Upper lobe of right lung (tissue), 1 donor: ENCODE measurements around the gene EFCAB12. TPM values are rescaled to one million over a fixed set of nuclear protein-coding genes. Genes with fewer than 3 reads are reported as not detected.

Experiments
- ATAC-seq: fragments of 200-7000 bp; cut with Tn5 transposase; one replicate; pipeline ENCODE4 v1.9.1; 2020; ENCODE audit warnings: mild to moderate bottlenecking, moderate library complexity
- DNase-seq: peaks from one replicate; pipeline ENCODE4 v3.0.0-alpha.2; 2020
- H3K27ac ChIP-seq: fragments of 200-600 bp; one replicate; pipeline ENCODE4 v1.8.0; 2022
- H3K27me3 ChIP-seq: fragments of 200-600 bp; one replicate; pipeline ENCODE4 v1.8.0; 2022; ENCODE audit warnings: mild to moderate bottlenecking
- H3K36me3 ChIP-seq: fragments of 200-600 bp; one replicate; pipeline ENCODE4 v1.8.0; 2022
- H3K4me1 ChIP-seq: fragments of 200-600 bp; one replicate; pipeline ENCODE4 v1.8.0; 2022
- H3K4me3 ChIP-seq: fragments of 200-600 bp; one replicate; pipeline ENCODE4 v1.8.0; 2022; ENCODE audit warnings: mild to moderate bottlenecking
- H3K9me3 ChIP-seq: fragments of 200-600 bp; one replicate; pipeline ENCODE4 v1.8.0; 2022
- CTCF ChIP-seq: fragments of 200-600 bp; IDR thresholded peaks from one replicate; pipeline ENCODE4 v1.8.0; 2022; ENCODE audit warnings: antibody characterized with exemption
- intact Hi-C: fragments of 100-400 bp; cut with DNase I; formaldehyde crosslinking; loops from one replicate; pipeline ENCODE4 v1.11.0; 2022
- total RNA-seq: library from RNA; stranded (reverse); fragmentation: NEBNext Ultra II Directional; extraction: Animal tissue kit (Norgen Biotek cat#: 25700); gene quantifications from one replicate; pipeline ENCODE4 v1.2.1, GENCODE V29; 2021
- donor health status: DM: no; HTN: yes; CAD: no; lungs with severe emphysema.

EFCAB12 gene
- total RNA-seq, 1 donor from 2014 or later = 0.55 TPM

- Histone ChIP-seq H3K9me3 (no peaks in the 10 kb centered on the region), H3K36me3 (no peaks in the 10 kb centered on the region), H3K27me3 (no peaks in the 10 kb centered on the region), H3K27ac (no peak overlapping the region), H3K4me1 (no peaks in the 10 kb centered on the region), H3K4me3 (no peak overlapping the region)
- ATAC-seq (no peak), DNase-seq (no peak)
- intact Hi-C loops = no loop called here
- no peak for TF ChIP-seq CTCF
Observed at GRCh38 chr3:129358772-129359371, 69.6 kb downstream of the EFCAB12 start.

- Histone ChIP-seq H3K27me3 (no peaks in the 10 kb centered on the region), H3K4me3 (no peak overlapping the region), H3K9me3 (no peaks in the 10 kb centered on the region), H3K4me1 (no peaks in the 10 kb centered on the region), H3K36me3 (no peaks in the 10 kb centered on the region), H3K27ac (no peak overlapping the region)
- DNase-seq (no peak), ATAC-seq (peak; percentile 13)
- no peak for TF ChIP-seq CTCF
- intact Hi-C loops = no loop called here
Observed at GRCh38 chr3:129358177-129358771, 70.2 kb downstream of the EFCAB12 start.

GRCh38 chr3:129357616-129358015 lies 70.8 kb downstream of the EFCAB12 start:
- TF ChIP-seq CTCF = no peak
- Histone ChIP-seq H3K27ac (no peak overlapping the region), H3K9me3 (no peaks in the 10 kb centered on the region), H3K4me1 (no peaks in the 10 kb centered on the region), H3K27me3 (no peaks in the 10 kb centered on the region), H3K36me3 (no peaks in the 10 kb centered on the region), H3K4me3 (no peak overlapping the region)
- DNase-seq (no peak), ATAC-seq (peak; percentile 18)
- intact Hi-C loops = no loop called here

- Histone ChIP-seq H3K27ac (no peak overlapping the region), H3K27me3 (no peaks in the 10 kb centered on the region), H3K4me1 (no peaks in the 10 kb centered on the region), H3K4me3 (no peak overlapping the region), H3K9me3 (no peaks in the 10 kb centered on the region), H3K36me3 (no peaks in the 10 kb centered on the region)
- no peak for TF ChIP-seq CTCF
- ATAC-seq (peak; percentile 14), DNase-seq (no peak)
- intact Hi-C loops = no loop called here
Observed at GRCh38 chr3:129356756-129357425, 71.5 kb downstream of the EFCAB12 start.

- Histone ChIP-seq H3K27ac (no peak overlapping the region), H3K9me3 (no peaks in the 10 kb centered on the region), H3K36me3 (no peaks in the 10 kb centered on the region), H3K27me3 (no peaks in the 10 kb centered on the region), H3K4me1 (no peaks in the 10 kb centered on the region), H3K4me3 (no peak overlapping the region)
- intact Hi-C loops = no loop called here
- no peak for ATAC-seq
- DNase-seq = no peak
- TF ChIP-seq CTCF = no peak
Observed at GRCh38 chr3:129353589-129353941, 74.9 kb downstream of the EFCAB12 start.
